Calu3 (cell line): Measurements from ENCODE around the gene TYMS. TPM values are rescaled to one million over a fixed set of nuclear protein-coding genes. Genes with fewer than 3 reads are reported as not detected.

Experiments
- BruUV-seq: library from RNA; stranded (reverse); fragments of 400-500 nt; replicated peaks from 2 replicates; lab custom pipeline; 2021; lab: Mats Ljungman, UMichigan
- CTCF ChIA-PET: fragments of 300-600 bp; sonication (Branson Sonifier 250); formaldehyde crosslinking; loops from one replicate; lab custom pipeline; 2022; ENCODE audit warnings: antibody characterized with exemption; lab: Charles Lee
- DNase-seq: peaks from one replicate; pipeline ENCODE4 v3.0.0; 2022
- H3K27ac Mint-ChIP-seq: one replicate; pipeline ENCODE4 v1.8.0; 2022; ENCODE audit warnings: mixed read lengths; ENCODE audit not compliant: unreplicated experiment
- H3K27me3 Mint-ChIP-seq: one replicate; pipeline ENCODE4 v1.8.0; 2022; ENCODE audit warnings: mixed read lengths; ENCODE audit not compliant: unreplicated experiment
- H3K36me3 Mint-ChIP-seq: one replicate; pipeline ENCODE4 v1.8.0; 2022; ENCODE audit warnings: mild to moderate bottlenecking, moderate library complexity, mixed read lengths; ENCODE audit not compliant: insufficient read depth, unreplicated experiment
- H3K4me1 Mint-ChIP-seq: one replicate; pipeline ENCODE4 v1.8.0; 2022; ENCODE audit warnings: mild to moderate bottlenecking, low read depth, mixed read lengths; ENCODE audit not compliant: unreplicated experiment
- H3K4me3 Mint-ChIP-seq: one replicate; pipeline ENCODE4 v1.8.0; 2022; ENCODE audit warnings: mild to moderate bottlenecking, low read depth, moderate library complexity, mixed read lengths; ENCODE audit not compliant: unreplicated experiment
- H3K9me3 Mint-ChIP-seq: one replicate; pipeline ENCODE4 v1.8.0; 2022; ENCODE audit warnings: low read depth, mixed read lengths; ENCODE audit not compliant: unreplicated experiment
- intact Hi-C: fragments of 100-400 bp; cut with micrococcal nuclease; formaldehyde crosslinking; loops from one replicate; pipeline ENCODE4 v1.10.0; 2022; ENCODE audit not compliant: unreplicated experiment
- total RNA-seq: library from RNA; stranded (reverse); gene quantifications from 2 replicates; pipeline ENCODE4 v1.2.3, GENCODE V29; 2022
- TF ChIP-seq, protein P1 (sequence below): fragments of 200-600 bp; IDR thresholded peaks from one replicate; pipeline ENCODE4 v1.8.0; 2022; ENCODE audit warnings: antibody characterized with exemption; ENCODE audit not compliant: unreplicated experiment

The TYMS gene
- total RNA-seq, 1 experiment from 2014 or later, result 84.1 TPM

DNA sequence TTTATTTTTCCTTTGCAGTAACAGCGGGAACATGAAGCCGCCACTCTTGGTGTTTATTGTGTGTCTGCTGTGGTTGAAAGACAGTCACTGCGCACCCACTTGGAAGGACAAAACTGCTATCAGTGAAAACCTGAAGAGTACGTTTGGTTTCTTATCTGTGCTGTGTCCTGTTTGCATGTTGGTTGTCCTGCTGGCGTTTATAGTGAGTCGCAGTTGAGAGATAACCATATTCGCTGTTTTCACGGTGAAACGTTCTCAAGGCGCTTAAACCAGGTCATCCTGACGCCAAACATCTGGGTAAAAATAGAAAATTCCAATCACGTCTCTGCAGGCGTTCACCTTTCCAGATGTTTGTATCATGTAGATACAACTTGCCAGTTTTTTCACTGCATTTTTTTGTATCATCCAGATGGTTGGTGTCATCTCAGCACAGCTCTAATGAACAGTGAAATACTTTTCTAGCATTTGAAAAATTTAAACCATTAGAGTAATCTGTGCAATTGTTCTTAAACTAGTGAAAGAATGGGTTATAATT, 39.4 kb upstream of the TYMS start:
- TF ChIP-seq, protein P1, sequence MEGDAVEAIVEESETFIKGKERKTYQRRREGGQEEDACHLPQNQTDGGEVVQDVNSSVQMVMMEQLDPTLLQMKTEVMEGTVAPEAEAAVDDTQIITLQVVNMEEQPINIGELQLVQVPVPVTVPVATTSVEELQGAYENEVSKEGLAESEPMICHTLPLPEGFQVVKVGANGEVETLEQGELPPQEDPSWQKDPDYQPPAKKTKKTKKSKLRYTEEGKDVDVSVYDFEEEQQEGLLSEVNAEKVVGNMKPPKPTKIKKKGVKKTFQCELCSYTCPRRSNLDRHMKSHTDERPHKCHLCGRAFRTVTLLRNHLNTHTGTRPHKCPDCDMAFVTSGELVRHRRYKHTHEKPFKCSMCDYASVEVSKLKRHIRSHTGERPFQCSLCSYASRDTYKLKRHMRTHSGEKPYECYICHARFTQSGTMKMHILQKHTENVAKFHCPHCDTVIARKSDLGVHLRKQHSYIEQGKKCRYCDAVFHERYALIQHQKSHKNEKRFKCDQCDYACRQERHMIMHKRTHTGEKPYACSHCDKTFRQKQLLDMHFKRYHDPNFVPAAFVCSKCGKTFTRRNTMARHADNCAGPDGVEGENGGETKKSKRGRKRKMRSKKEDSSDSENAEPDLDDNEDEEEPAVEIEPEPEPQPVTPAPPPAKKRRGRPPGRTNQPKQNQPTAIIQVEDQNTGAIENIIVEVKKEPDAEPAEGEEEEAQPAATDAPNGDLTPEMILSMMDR, result no peak
- no TSS peak for BruUV-seq
- CTCF ChIA-PET, result interaction anchor here (0.7 kb wide), 1 partner anchor 155 kb away, joined by 3 read pairs; no protein-coding TSS in a partner anchor

DNA sequence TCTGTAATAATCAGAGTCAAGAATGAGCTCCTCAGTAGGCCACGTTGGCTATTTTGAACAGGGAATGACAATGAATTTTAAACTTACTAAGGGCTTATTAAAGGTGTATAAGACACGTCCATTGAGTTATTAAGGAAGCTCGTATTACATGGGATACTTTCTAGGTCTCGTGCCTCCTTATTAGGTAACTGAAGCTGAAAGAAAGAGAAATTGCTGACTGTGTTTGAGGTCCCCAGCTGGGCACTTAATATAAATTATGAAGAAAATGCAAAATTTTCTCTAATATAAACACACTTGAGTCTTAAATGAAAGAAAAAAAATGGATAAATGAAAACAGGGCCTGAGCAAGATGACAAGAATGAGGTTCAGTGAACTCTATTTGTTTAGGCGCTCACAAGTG, 38.8 kb upstream of the TYMS start:
- Mint-ChIP-seq H3K27me3 (no peaks in the 10 kb centered on the region), H3K9me3 (no peaks in the 10 kb centered on the region), H3K4me3 (no peak overlapping the region), H3K36me3 (no peaks in the 10 kb centered on the region), H3K27ac (no peak overlapping the region), H3K4me1 (no peaks in the 10 kb centered on the region)
- no TSS peak for BruUV-seq
- TF ChIP-seq, protein P1, result no peak
- intact Hi-C loops, result no loop called here
- CTCF ChIA-PET, result no interaction called here
- no peak for DNase-seq

More for the DNA sequence above, 39.4 kb upstream of the TYMS start:
- no peak for DNase-seq
- H3K4me1 Mint-ChIP-seq, result no peaks in the 10 kb centered on the region
- H3K4me3 Mint-ChIP-seq, result no peak overlapping the region
- intact Hi-C loops, result no loop called here
- no peaks in the 10 kb centered on the region for H3K9me3 Mint-ChIP-seq
- no peaks in the 10 kb centered on the region for H3K27me3 Mint-ChIP-seq
- H3K27ac Mint-ChIP-seq, result no peak overlapping the region
- H3K36me3 Mint-ChIP-seq, result no peaks in the 10 kb centered on the region

DNA sequence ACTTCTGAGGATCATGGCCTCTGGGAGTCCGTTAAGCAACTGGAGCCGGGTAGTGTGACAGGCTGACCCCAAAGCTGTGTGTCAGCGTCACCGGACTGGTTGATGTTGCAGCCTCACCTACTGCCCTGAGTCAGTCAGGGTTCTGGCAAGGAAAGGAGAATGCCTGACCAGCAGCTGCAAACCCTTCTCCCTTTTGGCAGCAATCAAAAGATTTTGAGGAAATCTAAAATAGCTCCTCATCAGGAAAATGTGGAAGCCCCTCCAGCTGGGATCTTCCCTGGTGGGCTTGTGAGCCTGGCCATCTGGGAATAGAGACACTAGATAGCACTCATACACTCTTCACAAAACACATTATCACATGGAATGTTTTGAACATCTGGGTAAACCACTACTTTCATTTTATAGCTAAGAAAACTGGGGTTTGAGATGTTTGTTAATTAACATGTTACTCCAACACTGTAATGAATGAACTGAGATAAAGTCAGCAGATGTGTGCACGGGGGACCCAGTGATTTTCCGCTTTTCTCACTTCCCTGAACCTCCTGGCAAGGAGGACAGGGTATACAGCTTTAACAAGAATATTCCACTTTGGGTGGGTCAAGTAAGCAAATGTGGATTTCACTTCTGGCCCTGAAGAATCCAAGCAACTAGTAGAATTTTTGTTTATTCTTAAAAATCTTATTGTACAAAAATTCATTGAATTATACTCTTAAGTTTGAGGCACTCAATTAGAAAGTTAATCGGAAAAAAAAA, 36.0 kb upstream of the TYMS start:
- H3K27ac Mint-ChIP-seq, result no peak overlapping the region
- CTCF ChIA-PET, result interaction anchor here (0.6 kb wide), 1 partner anchor 37 kb away, joined by 3 read pairs; no protein-coding TSS in a partner anchor
- DNase-seq, result no peak
- intact Hi-C loops, result no loop called here
- H3K9me3 Mint-ChIP-seq, result no peaks in the 10 kb centered on the region
- no peak overlapping the region for H3K4me3 Mint-ChIP-seq
- BruUV-seq, result no TSS peak
- H3K36me3 Mint-ChIP-seq, result no peaks in the 10 kb centered on the region
- H3K4me1 Mint-ChIP-seq, result no peaks in the 10 kb centered on the region
- H3K27me3 Mint-ChIP-seq, result no peaks in the 10 kb centered on the region
- TF ChIP-seq, protein P1, result no peak

DNA sequence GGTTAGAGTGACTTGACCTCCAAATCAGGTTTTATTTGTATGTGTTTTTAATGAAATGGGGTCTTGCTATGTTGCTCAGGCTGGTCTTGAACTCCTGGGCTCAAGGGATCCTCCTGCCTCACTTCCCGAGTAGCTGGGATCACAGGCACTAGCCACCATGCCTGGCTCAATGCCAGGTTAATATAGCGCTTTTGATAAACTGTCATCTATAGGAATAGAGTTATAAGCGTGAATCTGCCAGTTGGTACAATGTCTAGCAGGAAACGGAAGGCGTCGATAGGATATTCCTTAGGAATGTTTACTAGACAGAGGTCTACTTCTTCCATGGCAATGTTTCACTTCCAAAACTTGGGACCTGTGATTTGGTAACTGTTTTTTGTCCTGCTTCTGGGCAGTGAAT, 35.2 kb upstream of the TYMS start:
- intact Hi-C loops, result no loop called here
- H3K27me3 Mint-ChIP-seq, result no peaks in the 10 kb centered on the region
- no peaks in the 10 kb centered on the region for H3K4me1 Mint-ChIP-seq
- no peaks in the 10 kb centered on the region for H3K9me3 Mint-ChIP-seq
- TF ChIP-seq, protein P1, result no peak
- no peak for DNase-seq
- no TSS peak for BruUV-seq
- no peaks in the 10 kb centered on the region for H3K36me3 Mint-ChIP-seq
- H3K4me3 Mint-ChIP-seq, result no peak overlapping the region
- CTCF ChIA-PET, result no interaction called here
- no peak overlapping the region for H3K27ac Mint-ChIP-seq
